GM23338 (cell line): ENCODE data around the gene TNS1.

Experiments
- CREB1 ChIP-seq: fragments of 250-450 bp; sonication (Bioruptor Pico); IDR thresholded peaks from 2 replicates; pipeline ENCODE4 v1.5.0; 2020; ENCODE audit warnings: low read depth, mild to moderate bottlenecking, moderate library complexity
- EZH2 ChIP-seq: fragments of 200-600 bp; sonication (generic); IDR thresholded peaks from one replicate; pipeline ENCODE4 v1.8.0; 2017; ENCODE audit warnings: antibody characterized with exemption, mild to moderate bottlenecking, low read depth; ENCODE audit not compliant: unreplicated experiment
- EZH2phosphoT487 ChIP-seq: fragments of 200-600 bp; sonication (generic); IDR thresholded peaks from one replicate; pipeline ENCODE4 v1.8.1; 2018; ENCODE audit warnings: antibody characterized with exemption; ENCODE audit not compliant: unreplicated experiment
- JUNB ChIP-seq: IDR thresholded peaks from one replicate; pipeline ENCODE4 v1.6.1; 2016; ENCODE audit warnings: antibody characterized with exemption; ENCODE audit not compliant: unreplicated experiment
- POLR2AphosphoS5 ChIP-seq: IDR thresholded peaks from 2 replicates; pipeline ENCODE4 v1.6.1; 2016; ENCODE audit warnings: antibody characterized with exemption, low read depth
- STAT1 ChIP-seq: IDR thresholded peaks from one replicate; pipeline ENCODE4 v1.6.1; 2016; ENCODE audit warnings: antibody characterized with exemption; ENCODE audit not compliant: unreplicated experiment
- TF ChIP-seq, protein P1 (sequence below), 2 experiments: fragments of 200-600 bp in 1 of 2; sonication (generic) in 1 of 2; conservative IDR thresholded peaks; 2 replicates each; pipeline versions ENCODE4 v1.5.1 to v1.6.1; 2016 to 2017; ENCODE audit warnings: antibody characterized with exemption in 2 of 2, low read depth in 2 of 2, mild to moderate bottlenecking in 2 of 2, moderate library complexity in 1 of 2
- TF ChIP-seq, protein P2 (sequence below): IDR thresholded peaks from 2 replicates; pipeline ENCODE4 v1.6.1; 2016; ENCODE audit warnings: antibody characterized with exemption
- TF ChIP-seq, protein P3 (sequence below): IDR thresholded peaks from one replicate; pipeline ENCODE4 v1.6.1; 2018; ENCODE audit warnings: antibody characterized with exemption; ENCODE audit not compliant: unreplicated experiment

DNA sequence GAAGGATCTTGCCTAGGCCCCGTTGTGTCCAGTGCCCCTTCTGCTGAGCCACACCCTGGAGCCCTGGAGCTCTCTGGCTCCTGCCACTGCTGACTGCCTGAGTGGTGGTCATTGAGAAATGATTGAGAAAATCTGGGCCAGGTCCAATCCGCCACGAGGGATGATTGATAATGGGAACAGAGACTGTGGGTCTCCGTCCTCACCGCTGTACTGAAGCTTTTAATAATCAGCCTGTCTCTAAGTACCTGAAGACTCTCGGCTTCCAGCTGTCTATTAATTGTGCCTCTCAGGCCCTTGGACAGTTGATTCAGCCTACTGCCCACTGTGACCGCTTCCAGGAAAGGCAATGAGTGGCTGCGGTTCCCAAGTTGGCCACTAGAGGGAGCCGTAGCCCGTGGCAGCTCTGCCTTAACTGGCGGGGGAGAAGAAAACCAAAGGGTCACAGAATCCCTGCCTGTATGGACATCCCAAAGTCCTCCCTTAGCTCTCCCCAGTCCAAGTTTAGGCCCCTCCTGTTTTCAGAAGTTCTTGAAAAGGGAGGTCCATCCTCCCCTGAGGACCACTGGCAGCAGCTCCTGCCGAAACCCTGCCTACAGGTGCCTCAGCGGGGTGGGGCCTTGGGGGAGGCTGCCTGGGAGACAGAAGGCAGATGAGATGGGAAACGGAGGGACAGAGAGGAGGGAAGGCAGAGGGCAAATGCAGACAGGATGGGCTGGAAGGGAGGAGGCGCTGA is 213.6 kb downstream of the TNS1 start:
- TF ChIP-seq, protein P1, sequence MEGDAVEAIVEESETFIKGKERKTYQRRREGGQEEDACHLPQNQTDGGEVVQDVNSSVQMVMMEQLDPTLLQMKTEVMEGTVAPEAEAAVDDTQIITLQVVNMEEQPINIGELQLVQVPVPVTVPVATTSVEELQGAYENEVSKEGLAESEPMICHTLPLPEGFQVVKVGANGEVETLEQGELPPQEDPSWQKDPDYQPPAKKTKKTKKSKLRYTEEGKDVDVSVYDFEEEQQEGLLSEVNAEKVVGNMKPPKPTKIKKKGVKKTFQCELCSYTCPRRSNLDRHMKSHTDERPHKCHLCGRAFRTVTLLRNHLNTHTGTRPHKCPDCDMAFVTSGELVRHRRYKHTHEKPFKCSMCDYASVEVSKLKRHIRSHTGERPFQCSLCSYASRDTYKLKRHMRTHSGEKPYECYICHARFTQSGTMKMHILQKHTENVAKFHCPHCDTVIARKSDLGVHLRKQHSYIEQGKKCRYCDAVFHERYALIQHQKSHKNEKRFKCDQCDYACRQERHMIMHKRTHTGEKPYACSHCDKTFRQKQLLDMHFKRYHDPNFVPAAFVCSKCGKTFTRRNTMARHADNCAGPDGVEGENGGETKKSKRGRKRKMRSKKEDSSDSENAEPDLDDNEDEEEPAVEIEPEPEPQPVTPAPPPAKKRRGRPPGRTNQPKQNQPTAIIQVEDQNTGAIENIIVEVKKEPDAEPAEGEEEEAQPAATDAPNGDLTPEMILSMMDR (conservative IDR thresholded peaks at IDR 0.05; ENCODE audit: low read depth in 2 of 2), result peak; percentile 99
- TF ChIP-seq EZH2phosphoT487, result no peak
- TF ChIP-seq JUNB, result no peak
- no peak for TF ChIP-seq POLR2AphosphoS5
- no peak for TF ChIP-seq STAT1
- TF ChIP-seq CREB1 (CRISPR knock-in tag), result no peak
- TF ChIP-seq, protein P2, sequence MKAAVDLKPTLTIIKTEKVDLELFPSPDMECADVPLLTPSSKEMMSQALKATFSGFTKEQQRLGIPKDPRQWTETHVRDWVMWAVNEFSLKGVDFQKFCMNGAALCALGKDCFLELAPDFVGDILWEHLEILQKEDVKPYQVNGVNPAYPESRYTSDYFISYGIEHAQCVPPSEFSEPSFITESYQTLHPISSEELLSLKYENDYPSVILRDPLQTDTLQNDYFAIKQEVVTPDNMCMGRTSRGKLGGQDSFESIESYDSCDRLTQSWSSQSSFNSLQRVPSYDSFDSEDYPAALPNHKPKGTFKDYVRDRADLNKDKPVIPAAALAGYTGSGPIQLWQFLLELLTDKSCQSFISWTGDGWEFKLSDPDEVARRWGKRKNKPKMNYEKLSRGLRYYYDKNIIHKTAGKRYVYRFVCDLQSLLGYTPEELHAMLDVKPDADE, result no peak
- TF ChIP-seq, protein P3, sequence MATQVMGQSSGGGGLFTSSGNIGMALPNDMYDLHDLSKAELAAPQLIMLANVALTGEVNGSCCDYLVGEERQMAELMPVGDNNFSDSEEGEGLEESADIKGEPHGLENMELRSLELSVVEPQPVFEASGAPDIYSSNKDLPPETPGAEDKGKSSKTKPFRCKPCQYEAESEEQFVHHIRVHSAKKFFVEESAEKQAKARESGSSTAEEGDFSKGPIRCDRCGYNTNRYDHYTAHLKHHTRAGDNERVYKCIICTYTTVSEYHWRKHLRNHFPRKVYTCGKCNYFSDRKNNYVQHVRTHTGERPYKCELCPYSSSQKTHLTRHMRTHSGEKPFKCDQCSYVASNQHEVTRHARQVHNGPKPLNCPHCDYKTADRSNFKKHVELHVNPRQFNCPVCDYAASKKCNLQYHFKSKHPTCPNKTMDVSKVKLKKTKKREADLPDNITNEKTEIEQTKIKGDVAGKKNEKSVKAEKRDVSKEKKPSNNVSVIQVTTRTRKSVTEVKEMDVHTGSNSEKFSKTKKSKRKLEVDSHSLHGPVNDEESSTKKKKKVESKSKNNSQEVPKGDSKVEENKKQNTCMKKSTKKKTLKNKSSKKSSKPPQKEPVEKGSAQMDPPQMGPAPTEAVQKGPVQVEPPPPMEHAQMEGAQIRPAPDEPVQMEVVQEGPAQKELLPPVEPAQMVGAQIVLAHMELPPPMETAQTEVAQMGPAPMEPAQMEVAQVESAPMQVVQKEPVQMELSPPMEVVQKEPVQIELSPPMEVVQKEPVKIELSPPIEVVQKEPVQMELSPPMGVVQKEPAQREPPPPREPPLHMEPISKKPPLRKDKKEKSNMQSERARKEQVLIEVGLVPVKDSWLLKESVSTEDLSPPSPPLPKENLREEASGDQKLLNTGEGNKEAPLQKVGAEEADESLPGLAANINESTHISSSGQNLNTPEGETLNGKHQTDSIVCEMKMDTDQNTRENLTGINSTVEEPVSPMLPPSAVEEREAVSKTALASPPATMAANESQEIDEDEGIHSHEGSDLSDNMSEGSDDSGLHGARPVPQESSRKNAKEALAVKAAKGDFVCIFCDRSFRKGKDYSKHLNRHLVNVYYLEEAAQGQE, result no peak
- no peak for TF ChIP-seq EZH2
